Mesendoderm (in vitro differentiated cells): ENCODE measurements around the gene RTP2.

Experiments used
- DNase-seq: peaks from one replicate; pipeline ENCODE4 v3.0.0; 2013
- H2AK5ac ChIP-seq: 2 replicates; pipeline ENCODE4 v1.6.1; 2013; ENCODE audit warnings: low read length, inconsistent platforms
- H2BK120ac ChIP-seq: 2 replicates; pipeline ENCODE4 v1.6.1; 2013; ENCODE audit warnings: low read depth, mild to moderate bottlenecking, low read length, moderate library complexity, mixed read lengths
- H2BK15ac ChIP-seq: replicated peaks from 2 replicates; pipeline ENCODE4 v1.6.1; 2013; ENCODE audit warnings: low read depth, mild to moderate bottlenecking, moderate library complexity
- H2BK5ac ChIP-seq: 2 replicates; pipeline ENCODE4 v1.6.1; 2013; ENCODE audit warnings: low read length, inconsistent platforms
- H3K18ac ChIP-seq: 2 replicates; pipeline ENCODE4 v1.6.1; 2013; ENCODE audit warnings: mild to moderate bottlenecking, low read length, mixed read lengths
- H3K23ac ChIP-seq: one replicate; pipeline ENCODE4 v1.6.1; 2013; ENCODE audit warnings: low read length
- H3K27ac ChIP-seq: 2 replicates; pipeline ENCODE4 v1.5.1; 2013; ENCODE audit warnings: low read depth, mild to moderate bottlenecking, inconsistent platforms, low read length, moderate library complexity
- H3K27me3 ChIP-seq: 2 replicates; pipeline ENCODE4 v1.6.1; 2013; ENCODE audit warnings: low read length, control low read depth, mild to moderate bottlenecking, inconsistent platforms; ENCODE audit not compliant: insufficient read depth, poor library complexity
- H3K36me3 ChIP-seq: 2 replicates; pipeline ENCODE4 v1.6.1; 2013; ENCODE audit warnings: low read length, inconsistent platforms; ENCODE audit not compliant: control insufficient read depth, insufficient read depth
- H3K4ac ChIP-seq: one replicate; pipeline ENCODE4 v1.6.1; 2013; ENCODE audit warnings: low read depth, mild to moderate bottlenecking, low read length, moderate library complexity
- H3K4me1 ChIP-seq: 2 replicates; pipeline ENCODE4 v1.6.1; 2013; ENCODE audit warnings: low read depth, low read length, inconsistent platforms; ENCODE audit not compliant: control insufficient read depth
- H3K4me2 ChIP-seq: 2 replicates; pipeline ENCODE4 v1.6.1; 2013; ENCODE audit warnings: low read length
- H3K4me3 ChIP-seq: 2 replicates; pipeline ENCODE4 v1.5.1; 2013; ENCODE audit warnings: mild to moderate bottlenecking, low read length
- H3K56ac ChIP-seq: one replicate; pipeline ENCODE4 v1.6.1; 2013; ENCODE audit warnings: low read length
- H3K79me1 ChIP-seq: 2 replicates; pipeline ENCODE4 v1.6.1; 2013; ENCODE audit warnings: low read length, inconsistent platforms
- H3K79me2 ChIP-seq: 2 replicates; pipeline ENCODE4 v1.6.1; 2013; ENCODE audit warnings: mild to moderate bottlenecking, low read length; ENCODE audit not compliant: control insufficient read depth, insufficient read depth
- H3K9ac ChIP-seq: 2 replicates; pipeline ENCODE4 v1.6.1; 2013; ENCODE audit warnings: low read length, inconsistent platforms
- H4K5ac ChIP-seq: one replicate; pipeline ENCODE4 v1.6.1; 2013; ENCODE audit warnings: low read length
- H4K8ac ChIP-seq: one replicate; pipeline ENCODE4 v1.6.1; 2013; ENCODE audit warnings: low read depth, mild to moderate bottlenecking, control low read depth, low read length, moderate library complexity
- WGBS: extraction: QIAGEN DNeasy Blood & Tissue Kit; methylation state at CpG from one replicate; pipeline ENCODE4 v1.1.7; 2013; ENCODE audit warnings: low lambda C conversion rate, missing lambda C conversion rate; ENCODE audit not compliant: insufficient coverage; ENCODE audit errors: extremely low coverage; 5-methylcytosine and 5-hydroxymethylcytosine counted together

Gene RTP2

DNA sequence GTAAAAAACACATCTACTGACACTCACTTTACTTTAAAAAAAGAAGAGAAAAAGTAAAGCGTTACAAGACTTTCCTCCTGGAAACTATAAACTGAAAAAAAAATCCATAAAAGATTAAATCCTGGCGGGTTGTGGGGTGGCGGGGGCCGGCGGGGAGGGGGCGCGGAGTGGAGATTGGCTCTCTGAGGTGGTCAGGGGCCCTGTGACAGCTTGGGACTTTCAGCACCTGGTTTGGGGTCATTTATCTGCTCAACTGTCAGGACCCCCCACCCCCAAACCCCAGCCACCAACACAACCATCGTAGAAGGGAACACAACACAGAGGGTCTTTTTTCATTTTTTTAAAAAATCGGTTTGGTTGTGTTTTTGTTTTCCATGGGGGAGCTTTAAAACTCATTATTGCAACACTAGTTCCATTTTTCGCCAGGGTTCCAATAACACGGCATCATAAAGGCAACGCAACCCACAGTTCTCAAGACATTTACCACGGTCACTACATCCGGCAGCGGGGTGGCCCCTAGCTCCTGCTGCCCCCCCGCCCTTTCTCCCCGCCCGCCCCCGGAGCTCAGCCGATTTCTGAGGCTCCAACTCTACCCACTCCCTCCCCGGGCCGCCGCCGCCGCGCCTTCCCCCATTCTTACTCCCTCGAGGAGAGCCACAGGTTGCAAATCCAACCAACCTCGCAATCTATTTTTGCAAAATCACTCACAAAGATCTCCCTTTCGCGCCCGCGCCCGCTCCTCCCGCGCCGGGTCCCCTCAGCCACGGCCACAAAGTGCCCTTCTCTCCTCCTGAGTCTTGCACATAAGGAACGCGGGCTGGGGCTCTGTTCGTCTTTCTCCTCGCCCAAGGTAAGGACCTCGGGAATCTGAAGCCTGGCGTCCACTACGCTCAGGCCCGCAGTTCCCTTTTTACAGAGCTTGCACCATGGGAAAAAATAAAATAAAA, 41.1 kb upstream of the RTP2 start:
- Histone ChIP-seq H4K8ac (peak overlapping the region; percentile 81), H4K5ac (no peak overlapping the region), H3K27me3 (no peaks in the 10 kb centered on the region), H3K4me1 (peaks cover 3% of the 10 kb centered on the region), H2BK120ac (no peak overlapping the region), H3K18ac (peak overlapping the region; percentile 8), H3K4me2 (peak overlapping the region; percentile 93), H2BK15ac (no peak overlapping the region), H3K4me3 (peak overlapping the region; percentile 73), H2BK5ac (no peak overlapping the region), H3K79me1 (no peaks in the 10 kb centered on the region), H3K23ac (no peak overlapping the region), H3K79me2 (no peaks in the 10 kb centered on the region), H2AK5ac (no peak overlapping the region), H3K27ac (no peak overlapping the region), H3K36me3 (no peaks in the 10 kb centered on the region), H3K9ac (peak overlapping the region; percentile 81), H3K56ac (peak overlapping the region; percentile 81), H3K4ac (no peak overlapping the region)
- peak; percentile 35 for DNase-seq
- no CpG with 5 or more reads among the region's 45 CpGs for WGBS

DNA sequence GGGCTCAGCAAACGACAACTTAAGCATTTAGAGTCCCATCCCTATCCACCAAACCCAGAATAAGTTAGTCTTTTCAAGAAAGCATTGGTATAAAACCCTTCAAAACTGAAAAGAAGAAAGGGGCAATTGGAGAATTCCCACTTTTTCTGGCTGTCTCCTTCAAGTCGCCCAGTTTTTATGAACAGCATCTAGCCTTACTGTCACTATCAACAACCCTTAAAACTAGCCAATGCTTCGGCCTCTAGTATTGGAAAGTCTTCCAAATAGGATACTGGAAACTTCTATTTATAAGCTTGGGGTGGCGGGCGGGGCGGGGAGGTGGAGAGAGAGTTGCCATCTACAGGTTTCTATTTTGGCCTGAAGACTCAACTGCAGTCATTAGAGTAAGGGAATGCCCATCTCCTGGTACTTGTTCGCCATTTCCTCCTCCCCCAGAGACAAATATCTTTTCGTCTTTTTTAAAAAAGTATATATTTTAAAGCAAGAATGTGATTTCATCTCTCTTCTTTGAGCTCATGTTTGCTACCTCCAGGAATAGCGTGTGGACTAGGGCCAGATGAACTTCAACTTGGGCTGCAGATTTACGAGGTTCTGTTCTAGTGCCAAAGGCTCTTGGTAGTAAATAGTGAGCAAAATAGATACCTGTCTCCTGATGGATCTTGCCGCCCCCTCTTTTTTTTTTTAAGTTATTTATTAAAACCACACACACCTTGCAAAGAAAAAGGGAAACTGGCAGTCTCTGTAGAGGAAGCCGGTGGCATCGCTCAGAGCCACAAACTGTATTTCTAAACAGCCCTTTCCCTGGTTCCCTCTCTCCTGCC, 40.2 kb upstream of the RTP2 start:
- H3K23ac ChIP-seq: no peak overlapping the region
- no peak overlapping the region for H4K8ac ChIP-seq
- no peak overlapping the region for H3K56ac ChIP-seq
- H3K4me1 ChIP-seq: peaks cover 3% of the 10 kb centered on the region
- no peak overlapping the region for H3K9ac ChIP-seq
- no peak overlapping the region for H2AK5ac ChIP-seq
- no peak for DNase-seq
- no peak overlapping the region for H3K4ac ChIP-seq
- WGBS: no CpG with 5 or more reads among the region's 13 CpGs
- no peak overlapping the region for H2BK5ac ChIP-seq
- no peaks in the 10 kb centered on the region for H3K79me1 ChIP-seq
- H3K18ac ChIP-seq: no peak overlapping the region
- H3K27me3 ChIP-seq: no peaks in the 10 kb centered on the region
- H4K5ac ChIP-seq: no peak overlapping the region
- no peak overlapping the region for H3K4me3 ChIP-seq
- H3K27ac ChIP-seq: no peak overlapping the region
- H3K36me3 ChIP-seq: no peaks in the 10 kb centered on the region
- H2BK120ac ChIP-seq: no peak overlapping the region
- no peak overlapping the region for H3K4me2 ChIP-seq
- no peaks in the 10 kb centered on the region for H3K79me2 ChIP-seq
- no peak overlapping the region for H2BK15ac ChIP-seq

DNA sequence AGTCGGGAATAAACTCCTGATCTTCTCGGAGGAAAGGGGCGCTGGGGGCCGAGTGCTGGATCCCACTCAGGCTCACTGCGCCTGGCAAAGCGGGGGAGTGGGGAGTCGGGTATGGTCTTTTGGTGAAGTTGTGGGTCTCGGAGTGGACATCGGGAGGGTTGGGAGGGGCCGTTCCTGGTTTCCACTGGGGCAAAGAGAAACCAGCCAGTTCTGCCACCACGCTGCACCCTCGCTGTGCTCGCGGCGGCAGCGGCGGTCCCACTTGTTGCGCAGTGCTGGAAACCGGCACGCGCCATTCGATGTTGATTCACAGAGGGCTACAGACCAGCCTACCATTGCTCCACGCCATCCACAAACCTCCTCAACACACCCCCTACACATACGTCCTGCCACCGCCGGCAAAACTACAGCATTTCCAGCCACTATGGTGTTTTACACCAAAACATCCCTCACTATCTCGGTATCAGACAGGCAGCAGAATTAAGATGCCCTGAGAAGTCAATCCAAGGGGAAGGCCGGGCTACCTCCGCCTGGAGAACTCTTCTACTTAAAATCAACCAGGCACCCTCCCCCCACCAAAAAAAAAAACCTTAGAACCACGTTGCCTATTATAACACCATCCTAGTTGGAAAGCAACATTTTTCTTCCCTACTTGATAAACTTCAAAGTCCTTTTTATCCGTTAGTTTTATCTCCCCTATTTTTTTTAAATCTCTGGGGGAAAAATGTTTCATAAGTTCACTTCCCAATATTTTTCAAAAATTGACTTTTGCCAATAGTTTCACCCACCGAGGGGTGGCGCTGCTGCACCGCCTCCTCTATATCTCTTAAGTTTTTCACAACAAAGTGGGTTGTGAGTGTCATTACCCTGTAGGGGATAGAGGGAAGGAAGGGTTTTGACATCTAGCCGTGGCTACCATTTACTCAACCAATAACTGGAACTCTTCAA, 39.3 kb upstream of the RTP2 start:
- peak; percentile 80 for DNase-seq
- Histone ChIP-seq H3K79me1 (no peaks in the 10 kb centered on the region), H2AK5ac (no peak overlapping the region), H3K23ac (peak overlapping the region; percentile 48), H3K18ac (no peak overlapping the region), H2BK5ac (no peak overlapping the region), H4K5ac (no peak overlapping the region), H3K27me3 (no peaks in the 10 kb centered on the region), H3K36me3 (no peaks in the 10 kb centered on the region), H3K4me1 (peaks cover 7% of the 10 kb centered on the region), H3K4me2 (peak overlapping the region; percentile 96), H3K79me2 (no peaks in the 10 kb centered on the region), H3K4ac (no peak overlapping the region), H2BK15ac (no peak overlapping the region), H3K56ac (peak overlapping the region; percentile 67), H3K4me3 (peak overlapping the region; percentile 41), H3K9ac (peak overlapping the region; percentile 54), H3K27ac (no peak overlapping the region), H2BK120ac (no peak overlapping the region), H4K8ac (no peak overlapping the region)
- no CpG with 5 or more reads among the region's 35 CpGs for WGBS

DNA sequence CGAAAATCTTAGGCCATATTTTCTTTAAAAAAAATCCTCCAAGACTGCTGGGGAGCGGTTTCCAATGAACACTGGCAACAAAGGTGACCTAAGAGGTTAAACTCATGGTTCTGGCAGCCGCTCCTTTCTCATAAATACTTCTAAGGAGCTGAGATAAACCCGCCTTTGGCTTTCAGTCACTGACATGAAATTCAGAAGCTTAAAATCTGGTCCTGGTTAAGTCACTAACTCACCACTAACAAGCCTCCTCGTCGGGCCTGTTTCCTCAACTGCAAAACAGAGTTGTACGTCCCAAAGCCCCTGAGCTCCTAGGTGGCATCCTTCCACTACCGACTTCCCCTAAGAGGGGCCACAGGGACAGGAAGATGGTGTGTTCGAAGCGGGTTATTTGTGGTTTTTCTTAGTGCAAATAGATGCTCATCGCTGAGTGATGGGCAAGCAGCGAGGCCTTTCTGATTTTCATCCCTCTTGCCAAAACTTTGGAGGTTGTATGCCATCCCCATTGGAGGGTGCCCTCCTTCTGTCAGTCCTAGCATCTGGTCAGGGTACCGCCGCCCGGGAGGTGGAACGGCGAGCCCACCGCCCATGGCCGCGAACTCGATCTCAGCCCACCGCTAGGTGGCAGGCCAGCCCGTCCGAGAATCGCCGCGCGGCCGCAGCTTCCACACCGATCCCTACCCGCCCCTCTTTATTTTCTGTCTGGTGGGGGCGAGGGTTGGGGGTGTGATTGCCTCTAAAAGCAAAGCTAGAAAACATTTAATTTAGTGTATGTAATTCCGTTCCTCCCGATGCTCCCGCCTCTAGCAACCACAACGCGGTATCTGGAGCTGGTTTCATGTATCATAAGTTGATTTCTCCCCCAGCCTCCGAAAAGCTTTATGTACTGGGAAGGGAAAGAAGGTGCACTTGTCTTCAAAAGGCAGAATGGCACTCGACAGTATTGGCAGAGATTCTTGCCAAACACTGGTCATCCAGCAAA, 38.4 kb upstream of the RTP2 start:
- no peaks in the 10 kb centered on the region for H3K36me3 ChIP-seq
- H2AK5ac ChIP-seq: no peak overlapping the region
- H3K4me2 ChIP-seq: peak overlapping the region; percentile 96
- H3K9ac ChIP-seq: peak overlapping the region; percentile 60
- no peak overlapping the region for H4K8ac ChIP-seq
- H3K18ac ChIP-seq: no peak overlapping the region
- H3K79me1 ChIP-seq: no peaks in the 10 kb centered on the region
- no peak overlapping the region for H2BK5ac ChIP-seq
- no peak overlapping the region for H3K23ac ChIP-seq
- no peak overlapping the region for H2BK120ac ChIP-seq
- DNase-seq: peak; percentile 65
- peaks cover 14% of the 10 kb centered on the region for H3K4me1 ChIP-seq
- WGBS: no CpG with 5 or more reads among the region's 39 CpGs
- H3K4ac ChIP-seq: no peak overlapping the region
- no peak overlapping the region for H4K5ac ChIP-seq
- H3K79me2 ChIP-seq: no peaks in the 10 kb centered on the region
- peak overlapping the region; percentile 91 for H3K56ac ChIP-seq
- no peak overlapping the region for H2BK15ac ChIP-seq
- no peaks in the 10 kb centered on the region for H3K27me3 ChIP-seq
- H3K27ac ChIP-seq: no peak overlapping the region
- peak overlapping the region; percentile 41 for H3K4me3 ChIP-seq
